Measurements from ENCODE around the gene RNF150.
A peak's percentile ranks its signal among the peaks of the same experiment; 100 is the strongest.

The RNF150 gene

DNA sequence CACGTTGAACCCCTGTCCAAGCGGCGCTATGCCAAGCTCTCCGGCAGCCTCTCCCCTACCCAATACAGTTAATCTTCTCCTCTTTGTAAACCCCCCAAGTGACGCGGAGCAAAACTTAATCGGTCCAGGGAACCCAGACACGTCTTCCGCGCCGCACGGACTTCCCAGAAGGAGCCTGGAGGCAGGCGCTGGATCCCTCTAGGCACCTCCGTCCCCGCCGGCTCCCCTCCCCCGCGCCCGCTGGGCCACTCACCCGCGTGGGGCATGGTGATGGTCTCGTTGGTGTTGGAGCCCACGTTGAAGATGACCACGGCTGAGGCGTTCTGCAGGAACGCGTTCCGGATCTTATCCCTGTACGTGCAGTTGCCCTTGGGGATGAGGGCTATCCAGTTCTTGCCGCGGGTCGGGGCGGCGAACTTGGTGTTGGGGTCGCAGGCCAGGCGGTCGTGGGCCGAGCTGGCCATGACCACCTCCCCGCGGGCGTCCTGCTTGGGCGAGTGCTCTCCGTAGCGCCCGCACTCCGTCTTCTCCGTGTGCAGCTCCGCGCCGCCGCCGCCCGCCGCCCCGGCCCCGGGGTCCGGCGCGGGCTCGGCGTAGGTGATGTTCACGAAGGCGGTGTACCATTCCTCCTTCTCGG, 1.1 kb downstream of the RNF150 start:
- DNase-seq = peak in 21 of 51 donors; percentile 5 to 61 (median 32)

DNA sequence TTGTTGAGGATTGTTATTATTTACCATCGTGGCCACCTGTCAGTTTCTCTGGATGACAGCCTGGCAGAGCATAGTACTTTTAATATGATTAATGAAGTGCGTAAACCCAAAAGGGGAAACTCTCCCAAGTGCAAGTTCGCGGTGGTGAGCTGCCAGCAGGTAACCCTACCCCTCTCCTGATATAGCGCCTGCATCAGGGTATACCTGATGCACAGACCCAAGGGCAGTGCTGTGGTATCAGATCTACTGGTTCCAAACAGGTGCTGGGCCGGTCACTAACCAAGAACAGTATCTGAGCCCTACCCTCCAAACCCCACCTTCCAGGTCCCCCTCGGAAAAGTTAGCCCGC, 1.6 kb downstream of the RNF150 start:
- DNase-seq = peak in 2 of 51 donors; percentile 35 to 44

DNA sequence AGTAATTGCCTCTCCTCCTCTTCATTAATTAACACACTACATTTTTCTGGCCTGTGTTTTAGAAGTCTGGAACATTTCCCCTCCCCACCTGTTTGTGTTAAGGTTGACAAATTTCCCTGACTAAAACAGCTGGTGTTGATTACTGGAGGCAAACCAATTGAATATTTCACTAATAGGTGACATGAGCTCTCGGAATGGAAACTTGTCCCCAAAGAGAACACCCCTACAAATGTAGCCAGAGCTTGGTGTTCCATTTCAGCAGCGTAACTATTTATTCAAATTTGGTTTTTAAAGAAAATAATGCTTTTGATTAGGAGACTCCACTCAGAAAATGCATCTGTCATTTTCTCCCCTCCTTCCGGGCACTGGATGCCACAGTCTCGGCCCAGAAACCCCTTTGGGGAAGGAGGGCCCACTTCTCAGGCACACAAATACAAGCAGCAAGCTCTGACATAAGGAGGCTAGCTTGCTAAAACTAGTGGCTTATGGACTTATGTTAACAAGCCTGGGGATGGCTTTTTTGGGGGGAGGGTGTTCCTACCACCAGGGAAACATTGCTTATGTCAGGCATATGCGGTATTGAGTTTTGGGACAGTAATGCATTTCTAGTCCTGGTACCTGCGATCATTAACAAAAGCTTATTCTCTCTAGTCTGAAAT, 2.2 kb downstream of the RNF150 start:
- DNase-seq = peak in 2 of 51 donors; percentile 14 to 38

DNA sequence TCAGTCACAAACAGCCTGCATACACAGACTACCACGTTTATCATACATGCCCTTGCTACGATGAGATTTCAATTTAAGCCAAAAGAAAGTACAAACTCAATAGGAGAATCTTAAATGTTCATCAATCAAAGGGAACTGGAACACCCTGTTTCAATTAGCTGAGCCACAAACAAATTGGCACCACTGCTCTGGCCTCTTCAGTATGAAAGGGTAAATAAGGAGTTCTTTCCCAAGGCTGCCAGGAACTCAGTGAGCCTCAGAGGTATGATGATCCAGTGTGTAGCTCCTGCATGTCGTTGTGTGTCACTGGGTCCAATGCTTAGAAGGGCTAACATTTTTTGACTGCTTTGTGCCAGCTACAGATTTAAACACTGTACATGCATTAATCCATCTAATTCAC, 5.4 kb downstream of the RNF150 start:
- DNase-seq = peak in 4 of 51 donors; percentile 1 to 7 (median 3)

DNA sequence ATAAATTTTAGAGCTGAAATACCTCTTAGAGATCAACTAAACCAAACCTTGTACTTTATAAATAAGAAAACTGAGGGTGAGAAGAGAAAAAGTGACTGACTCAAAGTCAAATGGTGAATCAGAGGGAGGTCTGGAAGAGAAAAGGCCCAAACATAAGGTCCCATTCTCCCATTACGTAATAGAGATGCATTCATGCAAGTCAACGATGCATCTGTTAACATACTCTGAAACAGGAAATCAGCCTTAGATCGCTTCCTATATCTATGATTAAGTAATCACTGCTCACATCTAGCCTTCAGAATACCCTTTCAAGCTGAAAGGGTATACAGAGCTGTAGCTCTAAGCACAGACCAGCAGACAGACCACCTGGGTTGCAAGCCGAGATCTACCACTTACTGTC, 6.5 kb downstream of the RNF150 start:
- no peak for DNase-seq

DNA sequence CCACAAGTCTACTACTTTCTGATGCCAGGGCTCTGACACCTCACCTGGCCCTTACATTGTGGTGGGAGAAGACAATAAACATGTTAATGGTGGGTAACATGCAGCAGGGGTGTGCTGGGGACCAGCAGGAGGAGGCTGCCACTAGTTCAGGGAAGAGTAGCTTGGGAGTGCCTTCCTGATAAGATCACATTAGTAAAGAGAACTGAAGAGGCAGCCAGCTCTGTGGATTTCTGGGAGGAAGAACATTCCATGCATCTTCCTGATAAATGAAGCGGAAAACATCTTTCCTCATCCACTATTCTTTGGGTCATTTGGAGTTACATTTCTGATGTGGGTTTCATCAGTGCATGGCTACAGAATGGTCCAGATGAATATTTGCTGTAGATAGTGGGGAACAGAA, 9.0 kb downstream of the RNF150 start:
- DNase-seq = no peak

DNA sequence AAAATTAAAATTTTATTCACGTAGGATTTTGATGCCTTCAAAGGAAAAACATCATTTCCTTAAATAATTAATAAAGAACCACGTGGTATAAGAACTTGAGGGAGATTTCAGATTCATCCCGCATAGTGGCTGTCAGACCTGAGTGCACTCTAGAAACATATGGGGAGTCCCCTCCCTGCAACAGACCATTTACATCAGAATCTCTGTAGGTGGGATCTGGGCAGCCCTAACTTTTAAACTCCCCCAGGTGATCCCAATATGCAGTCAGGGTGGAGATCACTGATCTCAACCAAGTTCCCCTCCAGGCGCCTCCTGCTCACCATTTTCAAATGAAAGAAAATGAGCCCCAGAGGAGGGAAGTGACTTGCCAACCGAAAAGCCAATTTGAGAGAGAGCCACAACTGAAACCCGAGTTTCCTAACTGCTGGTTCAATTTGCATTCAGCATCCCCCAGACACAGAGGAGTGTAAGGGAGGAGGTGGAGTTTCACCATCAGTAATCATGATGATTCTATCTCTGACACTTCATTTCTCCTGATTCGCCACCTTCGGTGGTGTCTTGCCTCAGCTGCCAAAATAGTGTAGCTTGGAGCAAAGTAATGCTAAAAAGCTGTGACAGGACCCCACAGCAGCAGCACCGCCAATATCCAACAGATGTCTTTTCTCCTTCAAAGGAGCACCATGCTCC, 11.4 kb downstream of the RNF150 start:
- DNase-seq = no peak

DNA sequence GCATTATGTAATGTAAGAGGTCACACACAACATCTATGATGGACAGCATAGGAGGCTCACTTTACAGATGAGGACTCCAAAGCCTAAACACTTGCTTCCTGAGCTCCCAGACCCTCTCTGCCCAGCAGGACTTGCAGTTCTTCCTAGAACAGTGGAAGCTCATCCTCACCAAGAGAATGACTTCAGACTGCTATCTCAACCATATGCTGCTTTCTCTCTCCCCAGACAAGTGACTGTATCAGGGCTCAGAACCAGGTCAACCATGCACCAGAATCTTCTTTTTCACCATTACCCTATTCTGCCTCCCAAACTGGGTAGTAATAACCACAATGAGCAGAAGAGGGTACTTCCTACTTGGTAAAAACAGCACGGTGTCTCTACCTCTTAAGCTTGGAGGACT, 12.2 kb downstream of the RNF150 start:
- no peak for DNase-seq

DNA sequence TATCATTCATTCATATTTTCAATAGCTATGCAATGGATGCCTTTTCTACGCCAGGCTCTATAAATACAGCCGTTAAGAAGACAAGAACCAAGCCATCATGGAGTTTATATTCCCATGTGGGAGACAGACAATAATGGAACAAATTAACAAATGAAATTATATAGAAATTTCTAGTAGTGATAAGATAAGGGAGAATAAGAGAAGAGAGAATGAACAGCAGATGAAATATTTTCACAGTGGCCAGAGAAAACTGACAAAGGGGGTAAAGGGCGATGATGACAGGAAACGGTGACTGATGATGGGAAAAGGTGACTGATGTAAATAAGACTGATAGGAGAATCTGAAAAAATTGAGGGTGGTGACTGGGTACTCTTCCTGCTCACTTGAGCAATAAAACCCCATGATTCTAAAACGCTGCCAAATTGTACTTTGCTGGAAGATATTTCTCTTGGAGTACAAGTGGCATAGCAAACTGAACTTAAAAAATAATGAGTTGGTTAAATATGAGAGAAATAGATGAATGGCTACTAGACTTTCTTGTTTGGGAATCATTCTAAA, 13.2 kb downstream of the RNF150 start:
- DNase-seq = no peak

DNA sequence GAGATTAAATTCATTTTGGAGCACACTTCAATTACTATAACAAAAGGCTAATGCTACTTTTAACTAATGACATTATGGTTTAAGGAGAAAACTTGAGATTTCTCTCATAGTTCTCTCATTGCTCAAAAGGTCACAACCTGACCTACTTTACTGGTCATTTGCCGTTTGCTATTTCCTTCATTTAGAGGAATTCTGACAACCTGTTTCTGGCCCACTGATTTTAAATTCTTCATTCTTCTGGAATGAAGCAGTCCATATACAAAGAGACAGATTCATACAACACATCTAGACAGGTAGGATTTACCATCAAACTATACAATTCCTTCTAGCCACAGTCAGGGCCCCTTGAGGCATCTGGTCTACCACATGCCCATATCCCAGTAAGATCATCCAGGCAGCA, 14.2 kb downstream of the RNF150 start:
- no peak for DNase-seq

DNA sequence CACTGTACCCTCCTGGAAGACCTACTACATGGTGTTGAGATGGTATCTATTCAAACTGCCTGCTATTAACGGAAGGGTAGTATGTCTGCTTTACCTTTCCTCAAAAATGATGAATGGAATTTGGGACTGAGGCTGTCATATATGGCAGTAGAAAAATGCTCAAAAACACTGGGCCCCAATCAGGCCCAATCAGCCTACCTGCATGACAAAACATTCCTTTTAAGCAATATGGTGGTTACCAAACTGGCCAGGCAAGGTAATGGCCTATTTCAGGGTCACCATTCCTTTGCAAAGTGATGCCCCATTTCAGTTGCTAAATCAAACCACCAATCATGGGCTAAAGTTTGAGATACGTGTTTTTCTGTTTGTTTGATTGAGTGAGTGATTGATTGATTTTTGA, 14.9 kb downstream of the RNF150 start:
- DNase-seq = no peak

DNA sequence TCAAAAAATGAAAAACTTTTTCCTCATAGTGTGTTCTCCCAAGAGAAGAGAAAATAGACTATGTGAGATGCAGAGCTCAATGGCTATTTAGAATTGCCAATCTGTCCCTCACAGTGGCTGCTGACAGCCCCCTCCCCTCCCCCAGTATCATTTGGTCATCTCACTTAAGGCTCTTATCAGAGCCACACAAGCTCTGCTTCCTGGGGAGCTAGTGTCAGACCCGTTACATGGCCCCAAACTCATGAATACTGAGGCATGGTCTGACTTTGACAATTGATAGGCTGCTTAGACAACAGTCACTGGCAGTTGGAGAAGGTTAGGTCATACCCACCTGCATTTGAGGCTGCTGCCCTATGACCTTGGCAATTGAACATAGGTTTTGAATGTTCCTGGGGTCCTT, 15.3 kb downstream of the RNF150 start:
- no peak for DNase-seq

DNA sequence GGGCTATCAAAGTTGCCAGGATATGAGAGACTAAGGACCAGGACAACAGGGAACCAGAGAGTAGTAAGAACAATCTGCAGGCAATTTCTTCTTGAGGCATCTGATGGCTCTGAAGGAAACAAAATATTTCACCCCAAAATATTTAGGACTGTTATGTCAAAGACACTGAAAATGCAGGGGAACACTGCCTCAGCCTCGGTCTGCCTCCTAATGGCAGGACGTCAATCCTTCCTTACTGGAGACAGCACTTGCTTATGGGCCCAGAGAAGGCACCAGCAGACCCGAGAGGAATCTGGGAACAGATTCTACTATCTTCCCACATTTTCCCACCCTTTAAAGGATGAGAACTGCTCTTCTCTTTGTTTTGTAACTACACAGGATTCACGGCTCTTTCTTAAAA, 23.3 kb downstream of the RNF150 start:
- DNase-seq = no peak

DNA sequence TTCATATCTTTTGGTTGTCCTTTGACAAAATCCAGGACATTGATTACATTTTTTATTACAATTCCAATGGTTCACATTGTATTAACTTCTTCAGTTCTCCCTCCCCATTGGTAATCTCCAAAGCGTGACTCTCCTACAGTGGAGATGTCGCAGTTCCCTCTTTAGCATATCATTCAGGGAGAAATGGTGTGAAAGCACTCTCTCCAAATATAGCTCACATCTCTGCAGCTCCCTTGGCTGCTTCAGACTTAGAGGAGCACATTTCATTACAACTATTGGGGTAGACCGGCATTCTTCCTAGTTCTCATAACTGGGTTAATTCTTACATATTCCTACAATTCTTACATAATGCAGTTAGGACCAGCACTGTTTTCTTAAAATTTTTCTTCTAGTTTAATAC, 25.3 kb downstream of the RNF150 start:
- no peak for DNase-seq

DNA sequence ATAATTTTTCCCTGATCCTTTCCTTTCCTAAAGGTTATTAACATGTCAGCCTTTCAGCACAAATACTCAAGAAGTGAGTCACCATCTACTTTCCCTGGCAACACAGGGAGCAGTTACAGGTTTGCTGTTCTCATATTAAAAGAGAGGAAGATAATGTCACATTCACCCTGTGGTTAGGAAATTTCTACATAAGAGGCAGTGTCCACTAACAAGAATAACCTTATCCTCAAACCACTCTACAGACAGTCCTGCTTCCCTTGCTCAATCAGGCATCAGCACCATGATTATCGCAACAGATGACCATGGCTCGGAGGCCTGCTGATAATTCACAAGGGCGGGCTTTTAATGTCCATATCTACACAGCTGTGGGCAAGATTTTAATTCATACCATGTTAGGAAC, 30.9 kb downstream of the RNF150 start:
- DNase-seq = no peak

DNA sequence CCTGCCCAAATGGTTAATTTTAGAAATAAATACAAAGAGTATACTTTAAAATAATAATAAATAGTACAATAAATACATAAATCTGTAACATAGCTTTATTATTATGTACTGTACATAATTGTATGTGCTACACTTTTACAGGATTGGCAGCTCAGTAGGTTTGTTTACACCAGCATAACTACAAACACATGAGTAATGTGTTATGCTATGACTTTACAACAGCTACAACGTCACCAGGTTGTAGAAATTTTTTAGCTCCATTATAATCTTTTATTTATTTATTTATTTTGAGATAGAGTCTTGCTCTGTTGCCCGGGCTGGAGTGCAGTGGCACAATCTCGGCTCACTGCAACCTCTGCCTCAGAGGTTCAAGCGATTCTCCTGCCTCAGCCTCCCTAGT, 31.8 kb downstream of the RNF150 start:
- no peak for DNase-seq

DNA sequence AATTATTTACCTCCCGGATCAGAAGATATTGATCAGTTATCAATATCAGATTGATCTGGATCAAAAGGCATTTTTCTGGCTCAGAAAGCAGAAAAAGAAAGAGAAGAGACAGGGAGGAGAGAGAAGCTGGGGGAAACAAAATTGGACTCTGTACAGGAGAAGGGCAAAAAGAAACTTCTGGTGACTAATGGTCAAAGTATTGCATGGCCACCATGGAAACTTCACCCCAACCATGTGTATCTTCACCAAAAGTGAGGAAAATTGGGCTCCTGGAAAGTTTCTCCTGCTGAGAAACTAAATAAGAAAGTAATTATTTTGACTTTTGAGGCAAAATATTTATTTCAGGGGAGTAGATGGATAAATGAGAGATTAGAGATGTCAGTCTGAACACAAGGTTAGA, 33.9 kb downstream of the RNF150 start:
- no peak for DNase-seq

DNA sequence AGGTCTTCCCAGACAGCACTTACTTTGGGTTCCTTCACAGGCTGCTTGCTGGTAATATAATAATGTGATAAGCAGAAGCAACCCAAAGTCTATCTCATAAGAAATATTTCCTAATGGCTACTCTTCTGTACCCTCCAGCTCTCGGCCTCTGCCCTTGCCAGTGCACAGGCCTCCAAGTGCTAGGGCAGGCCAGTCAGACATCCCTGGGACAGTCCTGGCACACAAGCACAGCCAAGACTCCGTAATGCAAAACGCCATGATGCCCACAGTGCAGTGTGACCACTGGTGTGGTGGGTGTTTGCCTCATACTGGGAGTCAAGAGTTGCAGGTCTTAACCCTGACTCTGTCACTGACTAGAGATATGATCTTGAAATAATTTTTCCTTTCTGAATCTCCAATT, 35.1 kb downstream of the RNF150 start:
- no peak for DNase-seq

DNA sequence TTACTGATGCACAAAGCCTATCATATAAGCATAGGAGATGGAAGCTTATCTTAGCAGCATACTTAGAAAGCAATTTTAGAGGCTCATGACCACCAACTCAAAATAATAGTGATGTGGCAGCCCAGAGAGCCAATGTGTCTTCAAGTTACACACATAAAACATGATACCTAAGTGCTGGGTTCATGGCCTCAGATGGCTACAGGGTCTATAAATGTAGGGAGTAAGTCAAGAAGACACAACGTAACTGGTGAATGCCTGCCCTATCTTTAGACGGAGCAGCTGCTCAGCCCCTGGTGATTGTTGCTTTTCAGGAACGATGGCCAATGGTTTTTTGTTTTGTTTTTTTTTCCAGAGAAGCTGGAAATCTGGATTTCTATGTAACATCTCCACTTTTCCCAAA, 42.8 kb downstream of the RNF150 start:
- no peak for DNase-seq

DNA sequence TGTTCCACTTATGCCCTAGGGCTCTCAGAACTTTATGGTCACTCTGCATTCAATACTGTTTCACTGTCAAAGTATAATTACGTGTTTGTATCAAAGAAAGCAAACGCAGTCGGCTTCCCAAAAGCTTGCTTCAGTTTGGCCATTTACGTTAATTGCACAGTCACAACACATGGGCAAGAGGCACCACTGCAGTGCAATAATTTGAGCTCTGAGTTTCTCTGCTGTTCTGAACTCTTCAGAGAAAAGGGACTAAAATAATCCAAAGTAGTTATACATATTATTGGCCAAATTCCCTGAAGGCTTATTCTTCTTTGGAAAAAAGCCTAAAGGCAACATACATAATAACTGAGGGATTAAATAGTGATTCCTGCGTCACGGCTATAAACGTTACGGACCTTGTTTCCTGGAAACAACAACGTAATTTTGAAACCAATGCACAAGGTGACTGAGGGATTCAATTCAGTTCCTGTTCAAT, 51.3 kb downstream of the RNF150 start:
- DNase-seq = no peak

DNA sequence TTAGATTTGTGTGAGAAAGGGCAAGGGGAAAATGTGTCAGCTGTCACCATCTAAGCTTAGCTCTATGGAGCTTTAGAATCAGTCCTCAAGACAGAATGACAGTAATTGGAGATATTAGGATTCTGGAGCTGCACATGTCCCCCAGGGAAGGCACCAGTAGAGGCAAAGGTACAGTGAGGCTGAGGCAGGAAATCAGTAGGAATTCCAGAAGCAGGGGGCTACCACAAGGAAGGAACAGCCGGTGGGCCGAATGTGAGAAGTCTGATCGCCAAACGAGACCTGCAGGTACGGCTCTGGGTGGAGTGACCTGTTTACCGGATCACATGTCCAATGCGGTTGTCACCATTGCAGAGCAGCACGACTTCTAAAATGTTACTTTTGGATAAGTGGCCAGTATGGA, 52.6 kb downstream of the RNF150 start:
- DNase-seq = peak in 1 of 51 donors; percentile 0

DNA sequence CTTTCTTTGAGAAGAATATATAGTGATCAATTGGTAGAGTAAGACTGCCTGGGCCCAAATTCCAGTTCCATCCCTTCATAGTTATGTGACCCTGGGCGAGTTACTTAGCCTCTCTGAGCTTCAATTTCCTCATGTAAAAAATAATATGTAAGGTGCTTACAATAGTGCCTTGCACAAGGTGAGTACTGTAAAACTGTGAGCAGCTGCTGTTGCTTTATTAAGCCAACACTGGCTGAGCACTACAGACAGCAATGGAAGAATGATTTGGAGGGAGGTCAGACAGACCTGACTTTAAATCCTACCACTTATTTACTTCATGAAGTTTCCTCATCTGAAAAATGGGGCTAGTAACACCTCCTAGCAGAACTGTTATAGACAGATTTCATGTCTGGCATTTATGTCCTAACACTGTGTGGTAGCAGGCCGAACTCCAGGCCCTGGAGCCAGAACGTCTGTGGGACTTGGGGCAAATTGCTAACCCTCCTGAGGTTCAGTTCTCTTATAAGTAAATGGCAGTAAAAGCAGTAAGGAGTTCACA, 53.8 kb downstream of the RNF150 start:
- DNase-seq = no peak

Measured in hypothalamus (tissue), 51 donors.